ENCODE data around the gene RNF157.

DNA sequence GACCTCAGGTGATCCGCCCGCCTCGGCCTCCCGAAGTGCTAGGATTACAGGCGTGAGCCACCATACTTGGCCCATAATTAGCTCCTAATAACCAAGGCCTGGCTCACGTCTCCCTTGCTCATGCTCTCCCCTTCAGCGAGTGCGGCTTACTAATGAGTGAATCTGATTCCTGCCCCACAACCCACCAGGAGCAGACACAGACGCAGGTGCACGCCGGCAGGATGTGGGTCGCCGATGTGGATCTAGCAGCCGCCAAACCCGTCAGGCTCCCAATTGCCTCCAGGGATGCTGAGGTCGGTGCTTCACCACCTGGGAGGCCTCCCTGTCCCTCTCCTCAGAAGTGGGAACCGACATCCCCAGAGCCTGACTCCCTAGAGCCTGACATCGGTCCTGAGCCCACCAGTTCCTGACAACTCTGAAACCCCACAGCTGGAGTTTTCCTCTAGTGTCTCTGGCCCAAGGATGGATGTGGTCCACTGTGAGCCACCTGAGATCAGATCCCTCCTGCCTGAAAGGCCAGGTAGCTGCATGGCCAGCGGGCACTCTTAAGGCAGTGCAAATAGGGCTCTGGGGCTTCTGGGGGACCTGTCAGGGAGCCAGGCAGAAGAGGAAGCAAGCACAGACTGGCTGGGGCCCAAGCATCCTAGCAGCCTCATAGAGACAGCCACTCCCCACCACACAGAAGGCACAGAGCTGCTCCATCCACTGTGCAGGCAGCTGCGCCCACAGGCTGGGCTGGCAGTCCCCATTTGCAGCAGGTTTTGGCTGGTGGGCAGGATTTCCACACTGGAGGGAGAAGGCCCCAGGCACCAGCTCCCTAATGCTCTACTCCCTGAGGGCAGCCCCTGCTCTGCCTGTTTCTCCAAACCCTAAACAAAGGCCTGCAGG, 147.5 kb downstream of the RNF157 start:
- TF ChIP-seq CTCF (conservative IDR thresholded peaks at IDR 0.05) (no peak), ZFX (IDR thresholded peaks at IDR 0.05) (no peak)
